ENCODE measurements around the gene ATP6V0E1. TPM values are rescaled to one million over a fixed set of nuclear protein-coding genes. Genes with fewer than 3 reads are reported as not detected.

The ATP6V0E1 gene
- polyA plus RNA-seq, 1 donor from 2014 or later: 53.0 TPM

DNA sequence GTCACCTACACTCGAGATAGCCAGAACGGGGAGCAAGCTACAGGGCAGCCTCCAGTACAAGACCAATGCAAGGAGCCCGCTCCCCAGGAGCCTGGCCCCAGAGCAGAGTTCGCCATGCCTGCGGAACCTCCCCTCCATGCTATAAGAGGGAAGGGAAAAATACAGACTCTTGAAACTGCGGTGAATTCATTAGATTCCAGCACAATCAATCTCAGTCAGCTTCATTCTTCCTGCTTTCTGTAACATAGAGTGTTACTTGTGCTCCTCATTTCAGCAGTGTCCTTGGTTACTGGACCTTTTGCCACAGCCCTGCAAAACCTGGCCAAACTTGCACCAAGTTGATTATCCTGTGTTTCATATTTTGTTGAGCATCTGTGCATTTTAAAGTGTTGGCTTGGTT, 50.4 kb downstream of the ATP6V0E1 start:
- H3F3A ChIP-seq (ENCODE audit: insufficient read depth, low read length, poor library complexity, severe bottlenecking): no peaks in the 10 kb centered on the region

DNA sequence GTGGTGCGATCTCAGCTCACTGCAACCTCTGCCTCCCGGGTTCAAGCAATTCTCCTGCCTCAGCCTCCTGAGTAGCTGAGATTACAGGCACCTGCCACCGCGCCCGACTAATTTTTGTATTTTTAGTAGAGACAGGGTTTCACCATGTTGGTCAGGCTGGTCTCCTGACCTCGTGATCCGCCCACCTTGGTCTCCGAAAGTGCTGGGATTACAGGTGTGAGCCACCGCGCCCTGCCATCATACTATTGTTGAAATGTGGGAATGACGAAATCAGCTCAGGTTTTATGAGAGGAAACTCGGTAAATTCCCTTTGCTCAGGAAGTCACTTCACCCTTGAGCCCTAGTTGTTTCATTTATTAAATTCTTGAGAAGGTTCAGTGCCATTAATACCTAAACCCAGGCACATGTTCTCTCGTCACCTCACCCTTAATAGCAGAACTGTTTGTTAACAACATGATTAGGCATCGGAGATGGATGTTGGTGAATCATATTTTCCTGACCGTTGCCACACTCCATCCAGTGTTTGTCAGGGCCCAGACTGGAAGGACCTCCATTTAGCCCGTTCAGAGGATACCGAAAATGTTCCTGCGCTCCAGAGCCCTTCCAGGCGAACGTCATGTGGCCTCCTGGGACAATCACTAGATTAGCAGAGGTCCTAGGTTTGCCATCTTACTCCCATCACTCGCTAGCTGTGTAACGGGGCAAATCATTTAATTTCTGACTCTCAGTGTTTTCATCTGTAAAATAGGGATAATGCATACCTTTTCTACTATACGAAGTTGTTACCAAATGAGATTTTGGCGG, 52.5 kb downstream of the ATP6V0E1 start:
- Histone ChIP-seq H3K36me3 (ENCODE audit: insufficient read depth, low read length) (no peaks in the 10 kb centered on the region), H3K9me3 (ENCODE audit: low read length) (no peaks in the 10 kb centered on the region), H3K4me3 (ENCODE audit: low read length) (no peak overlapping the region), H3K9me2 (ENCODE audit: insufficient read depth, low read length) (no peaks in the 10 kb centered on the region), H3F3A (ENCODE audit: insufficient read depth, low read length, poor library complexity, severe bottlenecking) (no peaks in the 10 kb centered on the region), H3K27me3 (ENCODE audit: insufficient read depth, low read depth, low read length) (no peaks in the 10 kb centered on the region), H3K4me2 (ENCODE audit: low read length) (no peak overlapping the region), H2AFZ (ENCODE audit: low read depth, low read length) (no peak overlapping the region), H3K79me2 (replicated peaks; ENCODE audit: insufficient read depth, low read length) (no peaks in the 10 kb centered on the region), H4K20me1 (ENCODE audit: insufficient read depth) (no peaks in the 10 kb centered on the region), H3K9ac (ENCODE audit: low read length) (no peak overlapping the region), H3K27ac (ENCODE audit: low read length) (no peak overlapping the region)
- TF ChIP-seq, protein P1, sequence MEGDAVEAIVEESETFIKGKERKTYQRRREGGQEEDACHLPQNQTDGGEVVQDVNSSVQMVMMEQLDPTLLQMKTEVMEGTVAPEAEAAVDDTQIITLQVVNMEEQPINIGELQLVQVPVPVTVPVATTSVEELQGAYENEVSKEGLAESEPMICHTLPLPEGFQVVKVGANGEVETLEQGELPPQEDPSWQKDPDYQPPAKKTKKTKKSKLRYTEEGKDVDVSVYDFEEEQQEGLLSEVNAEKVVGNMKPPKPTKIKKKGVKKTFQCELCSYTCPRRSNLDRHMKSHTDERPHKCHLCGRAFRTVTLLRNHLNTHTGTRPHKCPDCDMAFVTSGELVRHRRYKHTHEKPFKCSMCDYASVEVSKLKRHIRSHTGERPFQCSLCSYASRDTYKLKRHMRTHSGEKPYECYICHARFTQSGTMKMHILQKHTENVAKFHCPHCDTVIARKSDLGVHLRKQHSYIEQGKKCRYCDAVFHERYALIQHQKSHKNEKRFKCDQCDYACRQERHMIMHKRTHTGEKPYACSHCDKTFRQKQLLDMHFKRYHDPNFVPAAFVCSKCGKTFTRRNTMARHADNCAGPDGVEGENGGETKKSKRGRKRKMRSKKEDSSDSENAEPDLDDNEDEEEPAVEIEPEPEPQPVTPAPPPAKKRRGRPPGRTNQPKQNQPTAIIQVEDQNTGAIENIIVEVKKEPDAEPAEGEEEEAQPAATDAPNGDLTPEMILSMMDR (IDR thresholded peaks at IDR 0.05; ENCODE audit: poor library complexity, severe bottlenecking): no peak
- TF ChIP-seq TAF1 (IDR thresholded peaks at IDR 0.05; ENCODE audit: low read depth): no peak
- TF ChIP-seq SMC3 (conservative IDR thresholded peaks at IDR 0.05; ENCODE audit: poor library complexity): no peak
- TF ChIP-seq EP300 (conservative IDR thresholded peaks at IDR 0.05; ENCODE audit: poor library complexity, severe bottlenecking): no peak
- TF ChIP-seq REST (IDR thresholded peaks at IDR 0.05; ENCODE audit: borderline replicate concordance): no peak
- TF ChIP-seq RAD21 (conservative IDR thresholded peaks at IDR 0.05): no peak

More for the DNA sequence above, 50.4 kb downstream of the ATP6V0E1 start:
- no peaks in the 10 kb centered on the region for H4K20me1 ChIP-seq (ENCODE audit: insufficient read depth)
- TF ChIP-seq EZH2 (IDR thresholded peaks at IDR 0.05; ENCODE audit: borderline replicate concordance, insufficient read depth, low read length, poor library complexity, severe bottlenecking) (no peak), RAD21 (conservative IDR thresholded peaks at IDR 0.05) (no peak), POLR2AphosphoS5 (IDR thresholded peaks at IDR 0.05) (no peak), REST (IDR thresholded peaks at IDR 0.05; ENCODE audit: borderline replicate concordance) (no peak), SMC3 (conservative IDR thresholded peaks at IDR 0.05; ENCODE audit: poor library complexity) (no peak), MXI1 (conservative IDR thresholded peaks at IDR 0.05; ENCODE audit: poor library complexity, severe bottlenecking) (no peak), EP300 (conservative IDR thresholded peaks at IDR 0.05; ENCODE audit: poor library complexity, severe bottlenecking) (no peak), TAF1 (IDR thresholded peaks at IDR 0.05; ENCODE audit: low read depth) (no peak)
- TF ChIP-seq, protein P1 (IDR thresholded peaks at IDR 0.05; ENCODE audit: poor library complexity, severe bottlenecking): no peak
- H3K4me3 ChIP-seq (ENCODE audit: low read length): no peak overlapping the region
- H3K9me2 ChIP-seq (ENCODE audit: insufficient read depth, low read length): no peaks in the 10 kb centered on the region
- no peaks in the 10 kb centered on the region for H3K36me3 ChIP-seq (ENCODE audit: insufficient read depth, low read length)
- no peak overlapping the region for H3K4me2 ChIP-seq (ENCODE audit: low read length)
- H3K27me3 ChIP-seq (ENCODE audit: insufficient read depth, low read depth, low read length): no peaks in the 10 kb centered on the region
- H2AFZ ChIP-seq (ENCODE audit: low read depth, low read length): no peak overlapping the region
- no peak overlapping the region for H3K27ac ChIP-seq (ENCODE audit: low read length)
- H3K9me3 ChIP-seq (ENCODE audit: low read length): no peaks in the 10 kb centered on the region
- no peaks in the 10 kb centered on the region for H3K79me2 ChIP-seq (replicated peaks; ENCODE audit: insufficient read depth, low read length)
- H3K9ac ChIP-seq (ENCODE audit: low read length): no peak overlapping the region
